Liver (tissue), 9 donors: ENCODE results near the gene DUSP7. TPM values are rescaled to one million over a fixed set of nuclear protein-coding genes. Genes with fewer than 3 reads are reported as not detected.

Experiments used
- DNase-seq: peaks from one replicate; pipeline ENCODE4 v3.0.0-alpha.2; 2017; ENCODE audit warnings: low spot score
- H3K27ac ChIP-seq, 2 donors: one replicate each; pipeline ENCODE4 v1.7.0; 2013; ENCODE audit warnings: inconsistent platforms in 2 of 2, low read length in 2 of 2, control low read depth in 1 of 2, low read depth in 1 of 2, mild to moderate bottlenecking in 1 of 2
- H3K27me3 ChIP-seq, 4 donors: one replicate each; pipeline versions ENCODE4 v1.6.1 to v1.7.0; 2013; ENCODE audit warnings: low read length in 3 of 4, inconsistent platforms in 1 of 4, mild to moderate bottlenecking in 1 of 4, moderate library complexity in 1 of 4; ENCODE audit not compliant: control insufficient read depth in 4 of 4, insufficient read depth in 4 of 4
- H3K36me3 ChIP-seq, 4 donors: one replicate each; pipeline versions ENCODE4 v1.6.1 to v1.7.0; 2013; ENCODE audit warnings: low read length in 3 of 4, mild to moderate bottlenecking in 3 of 4, low read depth in 1 of 4, moderate library complexity in 1 of 4; ENCODE audit not compliant: control insufficient read depth in 4 of 4, insufficient read depth in 3 of 4
- H3K4me1 ChIP-seq, 4 donors: one replicate each; pipeline versions ENCODE4 v1.6.1 to v1.7.0; 2013; ENCODE audit warnings: low read length in 3 of 4, mild to moderate bottlenecking in 3 of 4, moderate library complexity in 1 of 4; ENCODE audit not compliant: control insufficient read depth in 4 of 4, insufficient read depth in 4 of 4
- H3K4me3 ChIP-seq, 3 donors: one replicate each; pipeline versions ENCODE4 v1.6.1 to v1.7.0; 2013; ENCODE audit warnings: low read length in 3 of 3, control low read depth in 1 of 3, low read depth in 1 of 3, mild to moderate bottlenecking in 1 of 3
- H3K9ac ChIP-seq, 2 donors: one replicate each; pipeline ENCODE4 v1.7.0; 2013; ENCODE audit warnings: low read length in 2 of 2, mild to moderate bottlenecking in 2 of 2, moderate library complexity in 2 of 2, control low read depth in 1 of 2, low read depth in 1 of 2
- H3K9me3 ChIP-seq, 4 donors: one replicate each; pipeline versions ENCODE4 v1.6.1 to v1.7.0; 2013; ENCODE audit warnings: low read length in 3 of 4; ENCODE audit not compliant: control insufficient read depth in 4 of 4
- ATF3 ChIP-seq: IDR thresholded peaks from 2 replicates; pipeline ENCODE4 v1.6.1; 2016; ENCODE audit warnings: antibody characterized with exemption
- CTCF ChIP-seq: fragments of 150-350 bp; IDR thresholded peaks from 2 replicates; pipeline ENCODE4 v1.5.1; 2017; ENCODE audit warnings: improper control_type of control experiment, low read depth, low read length; ENCODE audit not compliant: missing input control
- EGR1 ChIP-seq, 2 donors: IDR thresholded peaks; 2 replicates each; pipeline ENCODE4 v1.6.1; 2016 to 2018; ENCODE audit warnings: antibody characterized with exemption in 2 of 2, low read depth in 2 of 2
- FOXA1 ChIP-seq: IDR thresholded peaks from 2 replicates; pipeline ENCODE4 v1.6.1; 2016; ENCODE audit warnings: antibody characterized with exemption
- GABPA ChIP-seq, 2 donors: IDR thresholded peaks in 1 of 2; conservative IDR thresholded peaks in 1 of 2; 2 replicates each; pipeline ENCODE4 v1.6.1; 2016; ENCODE audit warnings: antibody characterized with exemption in 2 of 2, mild to moderate bottlenecking in 1 of 2, moderate library complexity in 1 of 2
- HNF4A ChIP-seq, 2 donors: conservative IDR thresholded peaks; 2 replicates each; pipeline ENCODE4 v1.6.1; 2016; ENCODE audit warnings: antibody characterized with exemption in 2 of 2, mild to moderate bottlenecking in 2 of 2
- HNF4G ChIP-seq: IDR thresholded peaks from 2 replicates; pipeline ENCODE4 v1.6.1; 2016; ENCODE audit warnings: antibody characterized with exemption
- JUND ChIP-seq, 2 donors: IDR thresholded peaks; 2 replicates each; pipeline ENCODE4 v1.6.1; 2016; ENCODE audit warnings: antibody characterized with exemption in 2 of 2
- RAD21 ChIP-seq, 2 donors: IDR thresholded peaks; 2 replicates each; pipeline ENCODE4 v1.6.1; 2016; ENCODE audit warnings: antibody characterized with exemption in 2 of 2, mild to moderate bottlenecking in 2 of 2
- RXRA ChIP-seq, 2 donors: IDR thresholded peaks; 2 replicates each; pipeline ENCODE4 v1.6.1; 2017 to 2018; ENCODE audit warnings: antibody characterized with exemption in 2 of 2, mild to moderate bottlenecking in 1 of 2
- SP1 ChIP-seq: IDR thresholded peaks from 2 replicates; pipeline ENCODE4 v1.6.1; 2018; ENCODE audit warnings: antibody characterized with exemption, mild to moderate bottlenecking
- TAF1 ChIP-seq: conservative IDR thresholded peaks from 2 replicates; pipeline ENCODE4 v1.6.1; 2016; ENCODE audit warnings: antibody characterized with exemption, mild to moderate bottlenecking
- YY1 ChIP-seq: IDR thresholded peaks from 2 replicates; pipeline ENCODE4 v1.6.1; 2016; ENCODE audit warnings: antibody characterized with exemption, mild to moderate bottlenecking
- WGBS: extraction: QIAGEN DNeasy Blood & Tissue Kit; methylation state at CpG from one replicate; pipeline ENCODE4 v1.1.7; 2013; 5-methylcytosine and 5-hydroxymethylcytosine counted together
- polyA plus RNA-seq, 2 donors: library from polyadenylated mRNA; stranded (reverse) in 1 of 2; unstranded in 1 of 2; fragments of 200-250 nt in 1 of 2; fragments of >200 nt in 1 of 2; fragmentation: Nextera tagmentation in 1 of 2; extraction: Ambion mirVana in 1 of 2; gene quantifications; one replicate each; pipeline versions ENCODE4 v1.2.1 to v1.2.3, GENCODE V29; 2013 to 2015
- total RNA-seq, 2 donors: library from RNA; depleted of rRNA; stranded (reverse); fragments of >200 nt; gene quantifications; one replicate each; pipeline ENCODE4 v1.2.3, GENCODE V29; 2014
- TF ChIP-seq, protein P1 (sequence below): IDR thresholded peaks from 2 replicates; pipeline ENCODE4 v1.6.1; 2016; ENCODE audit warnings: antibody characterized with exemption
- TF ChIP-seq, protein P2 (sequence below): IDR thresholded peaks from 2 replicates; pipeline ENCODE4 v1.6.1; 2016; ENCODE audit warnings: antibody characterized with exemption, mild to moderate bottlenecking
- TF ChIP-seq, protein P3 (sequence below): IDR thresholded peaks from 2 replicates; pipeline ENCODE4 v1.6.1; 2016; ENCODE audit warnings: antibody characterized with exemption
- donor health status: healthy.
- donor health status: healthy.
- donor health status: healthy.
- donor health status: healthy.
- donor health status: healthy.

The DUSP7 gene
- total and polyA plus RNA-seq, 4 donors: 1.5 to 5.0 (median 3.7) TPM

GRCh38 chr3:52078781-52079560, 22.6 kb upstream of the DUSP7 start:
- DNase-seq: no peak
- H3K27me3 ChIP-seq: no peaks in the 10 kb centered on the region
- no peak overlapping the region for H3K27ac ChIP-seq
- TF ChIP-seq HNF4A (conservative IDR thresholded peaks at IDR 0.05) (no peak), CTCF (no peak), JUND (IDR thresholded peaks at IDR 0.05) (no peak), YY1 (no peak), ATF3 (no peak), TAF1 (no peak), GABPA (IDR thresholded peaks at IDR 0.05 in 1 of 2, conservative IDR thresholded peaks at IDR 0.05 in 1 of 2) (no peak), HNF4G (no peak), RAD21 (IDR thresholded peaks at IDR 0.05) (no peak), FOXA1 (no peak), EGR1 (IDR thresholded peaks at IDR 0.05; ENCODE audit: low read depth in 2 of 2) (no peak)
- TF ChIP-seq, protein P1, sequence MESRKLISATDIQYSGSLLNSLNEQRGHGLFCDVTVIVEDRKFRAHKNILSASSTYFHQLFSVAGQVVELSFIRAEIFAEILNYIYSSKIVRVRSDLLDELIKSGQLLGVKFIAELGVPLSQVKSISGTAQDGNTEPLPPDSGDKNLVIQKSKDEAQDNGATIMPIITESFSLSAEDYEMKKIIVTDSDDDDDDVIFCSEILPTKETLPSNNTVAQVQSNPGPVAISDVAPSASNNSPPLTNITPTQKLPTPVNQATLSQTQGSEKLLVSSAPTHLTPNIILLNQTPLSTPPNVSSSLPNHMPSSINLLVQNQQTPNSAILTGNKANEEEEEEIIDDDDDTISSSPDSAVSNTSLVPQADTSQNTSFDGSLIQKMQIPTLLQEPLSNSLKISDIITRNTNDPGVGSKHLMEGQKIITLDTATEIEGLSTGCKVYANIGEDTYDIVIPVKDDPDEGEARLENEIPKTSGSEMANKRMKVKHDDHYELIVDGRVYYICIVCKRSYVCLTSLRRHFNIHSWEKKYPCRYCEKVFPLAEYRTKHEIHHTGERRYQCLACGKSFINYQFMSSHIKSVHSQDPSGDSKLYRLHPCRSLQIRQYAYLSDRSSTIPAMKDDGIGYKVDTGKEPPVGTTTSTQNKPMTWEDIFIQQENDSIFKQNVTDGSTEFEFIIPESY: no peak
- TF ChIP-seq, protein P2, sequence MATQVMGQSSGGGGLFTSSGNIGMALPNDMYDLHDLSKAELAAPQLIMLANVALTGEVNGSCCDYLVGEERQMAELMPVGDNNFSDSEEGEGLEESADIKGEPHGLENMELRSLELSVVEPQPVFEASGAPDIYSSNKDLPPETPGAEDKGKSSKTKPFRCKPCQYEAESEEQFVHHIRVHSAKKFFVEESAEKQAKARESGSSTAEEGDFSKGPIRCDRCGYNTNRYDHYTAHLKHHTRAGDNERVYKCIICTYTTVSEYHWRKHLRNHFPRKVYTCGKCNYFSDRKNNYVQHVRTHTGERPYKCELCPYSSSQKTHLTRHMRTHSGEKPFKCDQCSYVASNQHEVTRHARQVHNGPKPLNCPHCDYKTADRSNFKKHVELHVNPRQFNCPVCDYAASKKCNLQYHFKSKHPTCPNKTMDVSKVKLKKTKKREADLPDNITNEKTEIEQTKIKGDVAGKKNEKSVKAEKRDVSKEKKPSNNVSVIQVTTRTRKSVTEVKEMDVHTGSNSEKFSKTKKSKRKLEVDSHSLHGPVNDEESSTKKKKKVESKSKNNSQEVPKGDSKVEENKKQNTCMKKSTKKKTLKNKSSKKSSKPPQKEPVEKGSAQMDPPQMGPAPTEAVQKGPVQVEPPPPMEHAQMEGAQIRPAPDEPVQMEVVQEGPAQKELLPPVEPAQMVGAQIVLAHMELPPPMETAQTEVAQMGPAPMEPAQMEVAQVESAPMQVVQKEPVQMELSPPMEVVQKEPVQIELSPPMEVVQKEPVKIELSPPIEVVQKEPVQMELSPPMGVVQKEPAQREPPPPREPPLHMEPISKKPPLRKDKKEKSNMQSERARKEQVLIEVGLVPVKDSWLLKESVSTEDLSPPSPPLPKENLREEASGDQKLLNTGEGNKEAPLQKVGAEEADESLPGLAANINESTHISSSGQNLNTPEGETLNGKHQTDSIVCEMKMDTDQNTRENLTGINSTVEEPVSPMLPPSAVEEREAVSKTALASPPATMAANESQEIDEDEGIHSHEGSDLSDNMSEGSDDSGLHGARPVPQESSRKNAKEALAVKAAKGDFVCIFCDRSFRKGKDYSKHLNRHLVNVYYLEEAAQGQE: no peak
- TF ChIP-seq, protein P3, sequence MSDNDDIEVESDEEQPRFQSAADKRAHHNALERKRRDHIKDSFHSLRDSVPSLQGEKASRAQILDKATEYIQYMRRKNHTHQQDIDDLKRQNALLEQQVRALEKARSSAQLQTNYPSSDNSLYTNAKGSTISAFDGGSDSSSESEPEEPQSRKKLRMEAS: no peak
- 96% methylated on average over 19 of the region's 19 CpGs for WGBS
- H3K4me1 ChIP-seq: no peaks in the 10 kb centered on the region
- H3K36me3 ChIP-seq: peaks cover 0 to 2% (median 0%) of the 10 kb centered on the region in 4 donors
- no peaks in the 10 kb centered on the region for H3K9me3 ChIP-seq
- H3K9ac ChIP-seq: no peak overlapping the region
- no peak overlapping the region for H3K4me3 ChIP-seq

DNA sequence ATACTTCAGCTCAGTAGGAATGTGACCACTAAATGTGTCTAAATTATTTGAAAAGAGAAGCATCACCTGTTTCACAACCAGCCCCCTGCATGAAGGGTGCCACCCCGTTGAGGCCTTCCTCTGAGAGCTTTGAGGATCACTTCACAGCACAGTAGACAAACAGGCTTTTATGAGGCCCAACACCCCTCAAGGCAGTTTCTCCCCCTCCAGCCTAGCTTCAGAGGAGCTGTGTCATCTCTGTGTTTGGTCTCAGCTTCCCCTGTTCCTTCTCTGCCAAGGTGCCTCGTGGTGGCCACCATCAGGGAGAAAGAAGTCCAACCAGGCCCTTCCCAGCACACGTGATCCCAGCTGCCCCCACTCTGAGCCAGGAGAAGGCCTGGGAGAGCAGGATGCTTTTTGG, 21.6 kb upstream of the DUSP7 start:
- Histone ChIP-seq H3K9ac (no peak overlapping the region), H3K36me3 (peaks cover 0 to 2% (median 0%) of the 10 kb centered on the region in 4 donors), H3K27me3 (no peaks in the 10 kb centered on the region), H3K9me3 (no peaks in the 10 kb centered on the region), H3K4me3 (no peak overlapping the region), H3K27ac (no peak overlapping the region), H3K4me1 (no peaks in the 10 kb centered on the region)
- 83% methylated on average over 3 of the region's 3 CpGs for WGBS
- DNase-seq: no peak
- TF ChIP-seq, protein P1: no peak
- no peak for TF ChIP-seq HNF4A (conservative IDR thresholded peaks at IDR 0.05)
- TF ChIP-seq, protein P2: no peak
- TF ChIP-seq, protein P3: no peak
- TF ChIP-seq ATF3: no peak
- no peak for TF ChIP-seq SP1
- no peak for TF ChIP-seq RXRA (IDR thresholded peaks at IDR 0.05)
- no peak for TF ChIP-seq EGR1 (IDR thresholded peaks at IDR 0.05; ENCODE audit: low read depth in 2 of 2)
